NB4 (cell line): ENCODE measurements around the gene AIG1.

Source experiments
- MYC ChIP-seq: IDR thresholded peaks from 2 replicates; pipeline ENCODE4 v1.6.1; 2011; ENCODE audit warnings: low read depth, low read length
- TF ChIP-seq, protein P1 (sequence below): IDR thresholded peaks from one replicate; pipeline ENCODE4 v1.5.1; 2012; ENCODE audit warnings: low read depth, low read length

GRCh38 chr6:143385636-143386035 is 324.9 kb downstream of the AIG1 start:
- TF ChIP-seq, protein P1, sequence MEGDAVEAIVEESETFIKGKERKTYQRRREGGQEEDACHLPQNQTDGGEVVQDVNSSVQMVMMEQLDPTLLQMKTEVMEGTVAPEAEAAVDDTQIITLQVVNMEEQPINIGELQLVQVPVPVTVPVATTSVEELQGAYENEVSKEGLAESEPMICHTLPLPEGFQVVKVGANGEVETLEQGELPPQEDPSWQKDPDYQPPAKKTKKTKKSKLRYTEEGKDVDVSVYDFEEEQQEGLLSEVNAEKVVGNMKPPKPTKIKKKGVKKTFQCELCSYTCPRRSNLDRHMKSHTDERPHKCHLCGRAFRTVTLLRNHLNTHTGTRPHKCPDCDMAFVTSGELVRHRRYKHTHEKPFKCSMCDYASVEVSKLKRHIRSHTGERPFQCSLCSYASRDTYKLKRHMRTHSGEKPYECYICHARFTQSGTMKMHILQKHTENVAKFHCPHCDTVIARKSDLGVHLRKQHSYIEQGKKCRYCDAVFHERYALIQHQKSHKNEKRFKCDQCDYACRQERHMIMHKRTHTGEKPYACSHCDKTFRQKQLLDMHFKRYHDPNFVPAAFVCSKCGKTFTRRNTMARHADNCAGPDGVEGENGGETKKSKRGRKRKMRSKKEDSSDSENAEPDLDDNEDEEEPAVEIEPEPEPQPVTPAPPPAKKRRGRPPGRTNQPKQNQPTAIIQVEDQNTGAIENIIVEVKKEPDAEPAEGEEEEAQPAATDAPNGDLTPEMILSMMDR, result no peak
- TF ChIP-seq MYC, result no peak
